Left ventricle myocardium inferior (tissue), 1 donor: ENCODE results near the gene ZSWIM7. TPM values are rescaled to one million over a fixed set of nuclear protein-coding genes. Genes with fewer than 3 reads are reported as not detected.

Experiments used
- DNase-seq: peaks from one replicate; pipeline ENCODE4 v3.0.0-alpha.2; 2020
- H3K27ac ChIP-seq: fragments of 200-600 bp; replicated peaks from 2 replicates; pipeline ENCODE4 v1.8.0; 2021
- H3K27me3 ChIP-seq: fragments of 200-600 bp; 2 replicates; pipeline ENCODE4 v1.8.0; 2021; ENCODE audit warnings: low read depth
- H3K36me3 ChIP-seq: fragments of 200-600 bp; 2 replicates; pipeline ENCODE4 v1.8.0; 2021
- H3K4me1 ChIP-seq: fragments of 200-600 bp; 2 replicates; pipeline ENCODE4 v1.8.0; 2021
- H3K4me3 ChIP-seq: fragments of 200-600 bp; 2 replicates; pipeline ENCODE4 v1.8.0; 2021; ENCODE audit warnings: mild to moderate bottlenecking, moderate library complexity
- H3K9me3 ChIP-seq: fragments of 200-600 bp; replicated peaks from 2 replicates; pipeline ENCODE4 v1.8.0; 2021
- CTCF ChIP-seq: fragments of 200-600 bp; IDR thresholded peaks from 2 replicates; pipeline ENCODE4 v1.8.0; 2021; ENCODE audit warnings: antibody characterized with exemption, mild to moderate bottlenecking, borderline replicate concordance
- intact Hi-C: fragments of 100-400 bp; cut with micrococcal nuclease; formaldehyde crosslinking; loops from one replicate; pipeline ENCODE4 v1.11.0; 2022
- total RNA-seq: library from RNA; stranded (reverse); fragmentation: NEBNext Ultra II Directional; extraction: Animal tissue kit (Norgen Biotek cat#: 25700); gene quantifications from one replicate; pipeline ENCODE4 v1.2.1, GENCODE V29; 2021
- donor health status: DM: no; HTN: yes; CAD: no; lungs with severe emphysema.

ZSWIM7 gene
- total RNA-seq, 1 donor from 2014 or later, result 17.2 TPM

GRCh38 chr17:15970500-15970899 is 29.0 kb downstream of the ZSWIM7 start:
- TF ChIP-seq CTCF, result no peak
- H3K36me3 ChIP-seq, result peaks cover 10% of the 10 kb centered on the region
- no peak overlapping the region for H3K27ac ChIP-seq
- intact Hi-C loops, result no loop called here
- H3K27me3 ChIP-seq, result no peaks in the 10 kb centered on the region
- DNase-seq, result no peak
- H3K4me3 ChIP-seq, result no peak overlapping the region
- H3K4me1 ChIP-seq, result peaks cover 11% of the 10 kb centered on the region
- no peaks in the 10 kb centered on the region for H3K9me3 ChIP-seq

GRCh38 chr17:15969463-15969862 is 30.0 kb downstream of the ZSWIM7 start:
- H3K27ac ChIP-seq, result no peak overlapping the region
- DNase-seq, result no peak
- no peaks in the 10 kb centered on the region for H3K36me3 ChIP-seq
- no peak overlapping the region for H3K4me3 ChIP-seq
- H3K4me1 ChIP-seq, result peaks cover 11% of the 10 kb centered on the region
- no peaks in the 10 kb centered on the region for H3K9me3 ChIP-seq
- no peaks in the 10 kb centered on the region for H3K27me3 ChIP-seq
- intact Hi-C loops, result no loop called here
- no peak for TF ChIP-seq CTCF

- intact Hi-C loops, result no loop called here
Measured at GRCh38 chr17:15967706-15968399, 31.7 kb downstream of the ZSWIM7 start.

GRCh38 chr17:15966879-15967248 is 32.6 kb downstream of the ZSWIM7 start:
- TF ChIP-seq CTCF, result no peak
- Histone ChIP-seq H3K36me3 (no peaks in the 10 kb centered on the region), H3K27me3 (no peaks in the 10 kb centered on the region), H3K27ac (peak overlapping the region; percentile 61), H3K4me1 (peaks cover 11% of the 10 kb centered on the region), H3K4me3 (peak overlapping the region; percentile 25), H3K9me3 (no peaks in the 10 kb centered on the region)
- DNase-seq, result no peak
- intact Hi-C loops, result no loop called here

More at GRCh38 chr17:15967706-15968399, 31.7 kb downstream of the ZSWIM7 start:
- DNase-seq, result no peak
- Histone ChIP-seq H3K27ac (no peak overlapping the region), H3K4me1 (peaks cover 11% of the 10 kb centered on the region), H3K36me3 (no peaks in the 10 kb centered on the region), H3K9me3 (no peaks in the 10 kb centered on the region), H3K27me3 (no peaks in the 10 kb centered on the region), H3K4me3 (no peak overlapping the region)
- TF ChIP-seq CTCF, result no peak

GRCh38 chr17:15966183-15966878 is 33.2 kb downstream of the ZSWIM7 start:
- intact Hi-C loops, result no loop called here
- Histone ChIP-seq H3K9me3 (no peaks in the 10 kb centered on the region), H3K4me3 (peak overlapping the region; percentile 25), H3K4me1 (peaks cover 11% of the 10 kb centered on the region), H3K36me3 (no peaks in the 10 kb centered on the region), H3K27me3 (no peaks in the 10 kb centered on the region), H3K27ac (peak overlapping the region; percentile 61)
- DNase-seq, result no peak
- no peak for TF ChIP-seq CTCF
